Neutrophil (primary cell): ENCODE data around the gene MALRD1.

Experiments used
- H3K27ac ChIP-seq: fragments of 200-600 bp; sonication (generic); 2 replicates; pipeline ENCODE4 v1.5.1; 2016; ENCODE audit warnings: mild to moderate bottlenecking, moderate library complexity
- H3K27me3 ChIP-seq: fragments of 200-600 bp; sonication (generic); 2 replicates; pipeline ENCODE4 v1.6.0; 2016; ENCODE audit warnings: mild to moderate bottlenecking
- H3K36me3 ChIP-seq: fragments of 200-600 bp; sonication (generic); 2 replicates; pipeline ENCODE4 v1.5.1; 2017
- H3K4me1 ChIP-seq, 2 experiments: fragments of 200-600 bp in 1 of 2; sonication (generic) in 1 of 2; 1 replicate in 1 of 2; 2 replicates in 1 of 2; pipeline versions ENCODE4 v1.5.1 to v1.6.1; 2013 to 2016; ENCODE audit warnings: low read depth in 1 of 2, low read length in 1 of 2, mild to moderate bottlenecking in 1 of 2, moderate library complexity in 1 of 2; ENCODE audit not compliant: control insufficient read depth in 1 of 2, insufficient read depth in 1 of 2
- H3K4me3 ChIP-seq, 2 experiments: fragments of 200-600 bp in 1 of 2; sonication (generic) in 1 of 2; 1 replicate in 1 of 2; 2 replicates in 1 of 2; pipeline ENCODE4 v1.5.1; 2013 to 2016; ENCODE audit warnings: low read depth in 1 of 2, low read length in 1 of 2, mild to moderate bottlenecking in 1 of 2, moderate library complexity in 1 of 2
- H3K9me3 ChIP-seq: fragments of 200-600 bp; sonication (generic); 2 replicates; pipeline ENCODE4 v1.5.1; 2016
- CTCF ChIP-seq: fragments of 200-600 bp; sonication (generic); IDR thresholded peaks from 2 replicates; pipeline ENCODE4 v1.5.1; 2016; ENCODE audit warnings: antibody characterized with exemption

Gene MALRD1

GRCh38 chr10:19212590-19212989 lies 164.0 kb downstream of the MALRD1 start:
- Histone ChIP-seq H3K9me3 (no peaks in the 10 kb centered on the region), H3K4me1 (no peaks in the 10 kb centered on the region), H3K27me3 (no peaks in the 10 kb centered on the region), H3K27ac (no peak overlapping the region), H3K4me3 (no peak overlapping the region), H3K36me3 (no peaks in the 10 kb centered on the region)
- TF ChIP-seq CTCF = no peak

- Histone ChIP-seq H3K36me3 (no peaks in the 10 kb centered on the region), H3K27ac (no peak overlapping the region), H3K9me3 (no peaks in the 10 kb centered on the region), H3K4me3 (no peak overlapping the region), H3K27me3 (no peaks in the 10 kb centered on the region), H3K4me1 (no peaks in the 10 kb centered on the region)
- no peak for TF ChIP-seq CTCF
Observed at GRCh38 chr10:19221216-19221615, 172.6 kb downstream of the MALRD1 start.

DNA sequence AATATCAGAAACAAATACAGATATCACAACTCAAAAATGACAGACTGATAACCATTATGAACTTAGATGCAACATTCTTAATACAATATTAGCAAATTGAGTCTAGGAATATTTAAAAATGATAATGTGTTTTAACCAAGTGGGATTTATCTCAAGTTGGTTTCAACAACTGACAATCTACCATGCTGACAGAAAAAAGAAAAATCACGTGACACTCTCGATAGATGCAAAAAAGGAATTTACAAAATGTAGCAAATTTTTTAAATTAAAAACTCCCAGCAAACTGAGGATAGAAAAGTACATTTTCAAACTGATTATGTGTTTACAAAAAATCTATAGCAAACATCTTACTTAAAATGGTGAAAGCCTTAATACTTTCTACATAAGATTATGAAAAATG lies 177.4 kb downstream of the MALRD1 start:
- Histone ChIP-seq H3K27me3 (no peaks in the 10 kb centered on the region), H3K27ac (no peak overlapping the region), H3K36me3 (no peaks in the 10 kb centered on the region), H3K4me3 (no peak overlapping the region), H3K4me1 (no peaks in the 10 kb centered on the region), H3K9me3 (no peaks in the 10 kb centered on the region)
- TF ChIP-seq CTCF = no peak

DNA sequence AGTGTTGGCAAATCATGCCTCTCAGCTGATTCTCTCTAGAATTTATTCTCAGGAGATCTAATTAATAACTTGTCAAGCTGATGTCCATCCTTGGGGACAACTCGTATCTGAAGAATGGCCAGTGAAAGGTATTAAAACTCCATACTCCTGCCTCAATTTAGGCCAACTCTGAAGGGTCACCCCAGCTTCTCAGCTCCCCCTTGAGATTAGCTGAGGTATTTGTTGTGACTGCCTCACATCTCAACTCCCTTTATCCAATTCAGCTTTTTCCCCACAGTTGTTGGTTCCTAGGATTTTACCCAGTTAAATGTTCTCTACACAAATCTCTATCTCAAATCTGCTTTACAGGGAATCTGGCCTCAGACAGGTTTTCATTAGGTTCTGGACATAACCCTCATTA lies 182.4 kb downstream of the MALRD1 start:
- no peak overlapping the region for H3K27ac ChIP-seq
- H3K4me1 ChIP-seq = no peaks in the 10 kb centered on the region
- no peaks in the 10 kb centered on the region for H3K9me3 ChIP-seq
- no peak overlapping the region for H3K4me3 ChIP-seq
- H3K27me3 ChIP-seq = no peaks in the 10 kb centered on the region
- H3K36me3 ChIP-seq = no peaks in the 10 kb centered on the region
- TF ChIP-seq CTCF = no peak

- TF ChIP-seq CTCF = no peak
- Histone ChIP-seq H3K4me1 (no peaks in the 10 kb centered on the region), H3K27ac (no peak overlapping the region)
Observed at GRCh38 chr10:19245889-19246752, 197.5 kb downstream of the MALRD1 start.

More at GRCh38 chr10:19245889-19246752, 197.5 kb downstream of the MALRD1 start:
- H3K36me3 ChIP-seq = no peaks in the 10 kb centered on the region
- H3K27me3 ChIP-seq = no peaks in the 10 kb centered on the region
- no peak overlapping the region for H3K4me3 ChIP-seq
- H3K9me3 ChIP-seq = no peaks in the 10 kb centered on the region
